ENCODE results near the gene DNAJB13.
"Not testable (repeated sequence)": the region's sequence is repeated elsewhere in the genome, so short reads cannot be mapped to it uniquely, and the experiment has no call there.

Gene DNAJB13

GRCh38 chr11:73950869-73951710 lies at the start of gene DNAJB13:
Gene DNAJB13 (plus strand): TSS chr11:73951026. CDS start chr11:73951070, 44 bp downstream.
- FAIRE-seq (peak; percentile 78), DNase-seq (ENCODE audit: extremely low spot score, insufficient read length, low read depth) (peak; percentile 77)

DNA sequence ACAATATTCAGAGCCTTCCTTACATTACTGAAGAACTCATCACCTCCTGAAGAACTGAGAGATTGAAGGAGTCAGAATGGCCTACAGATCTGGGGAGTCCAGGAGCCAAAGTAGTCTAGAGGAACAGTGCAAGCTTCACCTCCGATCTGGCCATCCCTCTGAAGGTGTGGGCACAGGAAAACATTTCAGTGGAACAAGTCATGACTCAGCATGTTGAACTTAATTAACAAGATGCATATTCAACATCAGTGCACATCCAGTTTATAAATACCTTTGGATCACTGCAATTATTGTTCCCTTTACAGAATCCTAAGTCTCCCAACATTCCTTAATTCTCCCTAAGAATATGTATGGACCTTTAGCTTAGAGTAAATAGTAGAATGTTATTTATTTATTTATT lies 48.5 kb upstream of the DNAJB13 start:
- no peak for FAIRE-seq

GRCh38 chr11:73907191-73907590 lies 43.6 kb upstream of the DNAJB13 start:
- DNase-seq (ENCODE audit: extremely low spot score, insufficient read length, low read depth), result no peak
- no peak for FAIRE-seq

More for the DNA sequence above, 48.5 kb upstream of the DNAJB13 start:
- DNase-seq (ENCODE audit: extremely low spot score, insufficient read length, low read depth), result no peak

DNA sequence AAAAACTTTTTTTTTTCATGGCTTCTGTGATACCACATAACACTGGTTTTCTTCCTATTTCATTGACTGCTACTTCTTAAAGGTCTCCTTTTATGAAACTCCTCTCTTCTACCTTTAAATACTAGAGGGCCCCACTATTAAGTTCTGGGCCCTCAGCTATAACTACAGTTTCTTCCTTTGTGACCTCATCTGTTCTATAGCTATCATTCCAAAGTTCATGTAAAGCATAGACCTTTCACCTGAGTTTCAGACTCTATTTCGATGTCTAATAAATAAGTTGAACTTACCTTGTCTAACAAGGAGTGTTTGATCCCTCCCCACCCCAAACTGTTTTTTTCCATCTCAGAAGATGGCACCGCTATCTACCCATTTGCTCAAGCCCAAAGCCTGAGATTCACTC lies 38.8 kb upstream of the DNAJB13 start:
- DNase-seq (ENCODE audit: extremely low spot score, insufficient read length, low read depth) (no peak), FAIRE-seq (no peak)

DNA sequence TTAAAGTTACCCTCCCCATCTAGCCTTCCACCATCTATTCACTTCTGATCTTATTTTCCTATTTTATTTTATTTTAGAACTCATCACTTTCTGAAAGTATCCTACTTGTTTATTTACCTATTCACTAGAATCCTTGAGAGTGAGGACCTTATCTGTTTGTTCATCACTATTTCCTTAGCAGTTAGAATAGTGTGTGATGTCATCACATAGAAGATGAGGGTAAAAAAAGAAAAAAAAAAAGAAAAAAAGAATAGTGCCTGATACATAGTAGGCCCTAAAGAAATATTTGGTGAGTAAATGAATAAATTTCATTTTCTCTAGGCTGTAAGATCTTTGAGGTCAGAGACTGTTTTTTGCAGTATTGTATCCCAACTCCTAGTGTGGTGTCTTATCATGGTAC lies 37.4 kb upstream of the DNAJB13 start:
- DNase-seq (ENCODE audit: extremely low spot score, insufficient read length, low read depth) (no peak), FAIRE-seq (no peak)

- DNase-seq (ENCODE audit: extremely low spot score, insufficient read length, low read depth) (no peak), FAIRE-seq (no peak)
These were observed 36.5 kb upstream of the DNAJB13 start for GRCh38 chr11:73914284-73914683.

GRCh38 chr11:73916435-73916834 lies 34.4 kb upstream of the DNAJB13 start:
- no peak for DNase-seq (ENCODE audit: extremely low spot score, insufficient read length, low read depth)
- no peak for FAIRE-seq

- DNase-seq (ENCODE audit: extremely low spot score, insufficient read length, low read depth), result no peak
- no peak for FAIRE-seq
These were observed 29.6 kb upstream of the DNAJB13 start for GRCh38 chr11:73921180-73921579.

DNA sequence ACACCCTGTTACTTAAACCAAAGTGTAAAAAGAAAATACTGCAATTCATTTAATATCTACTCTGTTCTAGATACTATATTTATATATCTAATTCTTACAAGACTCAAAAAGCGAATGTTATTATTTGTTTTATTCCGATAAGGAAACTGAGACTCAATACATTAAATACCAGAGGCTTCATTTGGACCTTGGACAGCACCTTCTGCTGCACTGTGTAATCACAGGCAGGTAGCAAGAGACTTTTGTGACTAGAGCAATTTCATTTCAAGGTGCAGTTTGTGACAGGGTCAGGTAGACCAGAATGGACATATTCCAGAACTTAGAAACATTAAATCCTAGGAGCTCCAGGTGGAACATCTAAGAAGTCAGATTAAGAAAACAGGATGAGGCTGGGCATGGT lies 21.4 kb upstream of the DNAJB13 start:
- DNase-seq (ENCODE audit: extremely low spot score, insufficient read length, low read depth) (no peak), FAIRE-seq (no peak)

- FAIRE-seq (no peak), DNase-seq (ENCODE audit: extremely low spot score, insufficient read length, low read depth) (no peak)
These were observed 19.7 kb upstream of the DNAJB13 start for GRCh38 chr11:73931039-73931645.

GRCh38 chr11:73931951-73932350 lies 18.9 kb upstream of the DNAJB13 start:
- DNase-seq (ENCODE audit: extremely low spot score, insufficient read length, low read depth), result no peak
- FAIRE-seq, result no peak

GRCh38 chr11:73932781-73933180 lies 18.0 kb upstream of the DNAJB13 start:
- DNase-seq (ENCODE audit: extremely low spot score, insufficient read length, low read depth), result no peak
- FAIRE-seq, result no peak

DNA sequence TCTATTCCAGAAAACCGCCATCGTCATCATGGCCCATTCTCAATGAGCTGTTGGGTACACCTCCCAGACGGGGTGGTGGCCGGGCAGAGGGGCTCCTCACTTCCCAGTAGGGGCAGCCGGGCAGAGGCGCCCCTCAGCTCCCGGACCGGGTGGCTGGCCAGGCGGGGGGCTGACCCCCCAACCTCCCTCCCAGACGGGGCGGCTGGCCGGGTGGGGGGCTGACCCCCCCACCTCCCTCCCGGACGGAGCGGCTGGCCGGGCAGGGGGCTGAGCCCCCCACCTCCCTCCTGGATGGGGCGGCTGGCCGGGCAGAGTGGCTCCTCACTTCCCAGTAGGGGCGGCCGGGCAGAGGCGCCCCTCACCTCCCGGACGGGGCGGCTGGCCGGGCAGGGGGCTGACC lies 14.8 kb upstream of the DNAJB13 start:
- not testable (repeated sequence) for FAIRE-seq

DNA sequence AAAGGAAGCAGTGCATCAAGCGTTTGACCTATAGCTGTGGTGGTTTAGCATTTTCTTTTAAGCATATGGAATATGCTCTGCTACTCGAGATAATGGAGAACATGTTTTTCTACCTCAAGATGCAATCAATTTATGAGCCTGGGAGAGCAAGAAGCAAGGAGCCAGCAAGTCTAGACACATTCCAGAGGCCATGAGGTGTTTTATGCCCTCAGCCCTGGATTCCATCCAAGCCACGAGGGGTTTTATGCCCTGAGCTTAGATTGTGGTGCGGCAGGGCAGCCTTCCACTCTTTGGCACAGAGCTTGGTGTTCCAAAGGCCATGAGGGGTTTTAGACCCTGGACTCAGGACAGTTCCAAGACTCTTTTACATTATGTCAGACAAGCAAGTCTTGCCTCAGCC lies 11.7 kb upstream of the DNAJB13 start:
- DNase-seq (ENCODE audit: extremely low spot score, insufficient read length, low read depth), result no peak
- FAIRE-seq, result no peak

More for the DNA sequence above, 14.8 kb upstream of the DNAJB13 start:
- DNase-seq (ENCODE audit: extremely low spot score, insufficient read length, low read depth), result not testable (repeated sequence)

DNA sequence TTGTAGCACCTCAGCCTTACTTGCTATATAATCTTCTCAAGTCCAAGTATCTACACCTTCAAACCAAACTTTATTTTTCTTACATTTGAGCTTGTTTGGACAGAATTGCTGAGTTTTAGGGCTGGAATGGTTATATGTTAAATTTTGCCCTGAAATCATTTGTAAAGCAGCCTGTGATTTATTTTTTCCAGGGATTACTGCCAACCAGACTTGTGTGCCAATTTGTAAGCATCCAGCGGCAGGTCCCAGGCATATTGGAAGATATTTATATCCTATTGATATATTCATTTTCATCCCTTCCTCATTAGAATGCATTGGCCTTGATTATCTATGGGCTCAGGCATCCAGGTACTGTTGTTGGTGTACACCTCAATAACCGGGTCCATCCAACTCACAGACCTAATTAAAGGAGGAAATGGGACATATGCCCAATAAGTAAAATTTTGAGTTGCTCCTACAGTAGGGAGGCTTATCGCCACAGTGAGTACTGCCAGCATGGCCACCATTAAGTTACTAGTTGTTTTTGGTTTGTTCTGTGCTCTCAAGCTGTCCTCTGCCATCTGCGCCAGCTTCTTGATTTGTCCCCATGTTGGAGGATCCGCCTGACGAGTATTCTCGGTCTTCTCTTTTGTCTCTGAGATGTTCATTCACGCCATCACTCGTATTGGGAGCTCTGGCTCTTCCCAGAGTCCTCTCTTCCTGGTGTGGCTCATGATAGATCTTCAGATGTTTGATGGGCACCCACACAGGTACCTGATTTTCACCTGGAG lies 9.8 kb upstream of the DNAJB13 start:
- DNase-seq (ENCODE audit: extremely low spot score, insufficient read length, low read depth), result no peak
- no peak for FAIRE-seq

- DNase-seq (ENCODE audit: extremely low spot score, insufficient read length, low read depth) (no peak), FAIRE-seq (no peak)
These were observed 8.8 kb upstream of the DNAJB13 start for GRCh38 chr11:73942010-73942409.

- DNase-seq (ENCODE audit: extremely low spot score, insufficient read length, low read depth) (no peak), FAIRE-seq (no peak)
These were observed 6.7 kb upstream of the DNAJB13 start for GRCh38 chr11:73944085-73944484.

- FAIRE-seq, result no peak
- no peak for DNase-seq (ENCODE audit: extremely low spot score, insufficient read length, low read depth)
These were observed 5.9 kb upstream of the DNAJB13 start for GRCh38 chr11:73944901-73945300.

GRCh38 chr11:73945396-73945795 lies 5.4 kb upstream of the DNAJB13 start:
- FAIRE-seq (no peak), DNase-seq (ENCODE audit: extremely low spot score, insufficient read length, low read depth) (no peak)

- FAIRE-seq, result no peak
- no peak for DNase-seq (ENCODE audit: extremely low spot score, insufficient read length, low read depth)
These were observed 3.9 kb upstream of the DNAJB13 start for GRCh38 chr11:73946798-73947458.

Measured in GM18507 (cell line).